GM12864 (cell line): ENCODE data around the gene ST8SIA1.
"Not testable (repeated sequence)": the region's sequence is repeated elsewhere in the genome, so short reads cannot be mapped to it uniquely, and the experiment has no call there.

ENCODE experiments used
- DNase-seq: peaks from one replicate; pipeline ENCODE4 v3.0.0-alpha.2; 2011; ENCODE audit warnings: low read depth
- H3K4me3 ChIP-seq: 2 replicates; pipeline ENCODE4 v1.5.1; 2011; ENCODE audit warnings: mild to moderate bottlenecking, low read depth, low read length, control low read depth
- TF ChIP-seq, protein P1 (sequence below): IDR thresholded peaks from 2 replicates; pipeline ENCODE4 v1.5.1; 2011; ENCODE audit warnings: low read depth, mild to moderate bottlenecking, moderate library complexity, low read length, control low read depth, inconsistent platforms; ENCODE audit errors: missing control alignments

Gene ST8SIA1

GRCh38 chr12:22334410-22335100 is at the start of gene ST8SIA1:
Gene ST8SIA1 (minus strand): TSS chr12:22334707. CDS start chr12:22334232, 475 bp downstream.
- H3K4me3 ChIP-seq = peak within 1 kb of the TSS; percentile 48
- TF ChIP-seq, protein P1, sequence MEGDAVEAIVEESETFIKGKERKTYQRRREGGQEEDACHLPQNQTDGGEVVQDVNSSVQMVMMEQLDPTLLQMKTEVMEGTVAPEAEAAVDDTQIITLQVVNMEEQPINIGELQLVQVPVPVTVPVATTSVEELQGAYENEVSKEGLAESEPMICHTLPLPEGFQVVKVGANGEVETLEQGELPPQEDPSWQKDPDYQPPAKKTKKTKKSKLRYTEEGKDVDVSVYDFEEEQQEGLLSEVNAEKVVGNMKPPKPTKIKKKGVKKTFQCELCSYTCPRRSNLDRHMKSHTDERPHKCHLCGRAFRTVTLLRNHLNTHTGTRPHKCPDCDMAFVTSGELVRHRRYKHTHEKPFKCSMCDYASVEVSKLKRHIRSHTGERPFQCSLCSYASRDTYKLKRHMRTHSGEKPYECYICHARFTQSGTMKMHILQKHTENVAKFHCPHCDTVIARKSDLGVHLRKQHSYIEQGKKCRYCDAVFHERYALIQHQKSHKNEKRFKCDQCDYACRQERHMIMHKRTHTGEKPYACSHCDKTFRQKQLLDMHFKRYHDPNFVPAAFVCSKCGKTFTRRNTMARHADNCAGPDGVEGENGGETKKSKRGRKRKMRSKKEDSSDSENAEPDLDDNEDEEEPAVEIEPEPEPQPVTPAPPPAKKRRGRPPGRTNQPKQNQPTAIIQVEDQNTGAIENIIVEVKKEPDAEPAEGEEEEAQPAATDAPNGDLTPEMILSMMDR = no peak
- no peak for DNase-seq

DNA sequence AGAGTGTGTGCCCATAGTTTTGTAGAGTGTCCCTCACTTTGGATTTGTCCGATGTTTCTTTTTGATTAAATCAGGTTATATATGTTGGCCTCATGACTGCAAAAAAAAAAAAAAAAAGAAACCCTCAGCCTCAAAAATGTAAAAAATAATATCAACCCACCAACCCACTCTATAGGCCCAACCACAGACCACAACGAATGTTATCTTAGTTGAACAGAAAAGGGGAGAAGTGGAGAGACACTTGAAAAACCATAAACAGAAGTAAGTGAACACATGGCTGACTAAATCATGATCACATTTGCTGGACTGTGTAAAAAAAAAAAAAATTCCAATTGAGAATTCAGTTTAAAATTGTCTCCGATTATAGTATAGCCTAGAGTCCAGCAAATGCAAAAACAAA is 45.5 kb upstream of the ST8SIA1 start:
- TF ChIP-seq, protein P1 = no peak
- no peak for DNase-seq
- no peak overlapping the region for H3K4me3 ChIP-seq

DNA sequence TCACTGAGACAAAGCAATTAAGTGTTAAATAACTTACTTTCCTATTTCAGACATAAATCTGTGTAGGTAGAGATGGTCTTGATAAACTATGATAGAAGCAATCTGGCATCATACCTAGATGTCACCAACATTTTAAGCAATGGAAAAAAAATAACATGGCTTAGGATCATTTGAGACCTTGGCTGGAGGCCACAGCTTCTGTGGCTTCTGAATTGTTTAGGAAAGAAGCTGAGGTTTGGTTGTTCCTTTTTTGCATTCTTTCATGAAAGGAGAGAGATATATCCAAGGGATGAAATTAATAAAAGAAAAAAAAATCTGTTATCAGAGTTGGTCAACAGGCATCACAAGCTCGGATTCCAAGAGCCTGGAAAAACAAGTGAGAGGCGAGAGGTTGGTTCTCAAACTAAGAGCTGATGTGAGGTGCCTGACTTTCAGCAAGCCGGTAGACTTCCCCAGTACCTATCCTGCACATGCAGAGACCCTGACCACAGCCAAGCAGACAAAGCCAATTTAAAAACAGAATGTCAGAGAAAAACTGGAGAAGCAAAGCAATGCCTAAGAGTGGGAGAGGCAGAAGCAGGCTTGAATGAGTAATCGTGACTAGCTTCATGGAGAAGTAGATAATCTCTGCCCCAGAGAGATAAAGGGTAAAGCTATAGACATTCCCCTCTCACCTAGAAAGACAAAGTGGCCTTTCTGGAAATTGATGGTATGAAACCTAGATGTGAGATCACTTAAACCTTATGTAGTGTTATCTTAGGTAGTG is 43.4 kb upstream of the ST8SIA1 start:
- no peak overlapping the region for H3K4me3 ChIP-seq
- TF ChIP-seq, protein P1 = no peak
- no peak for DNase-seq

DNA sequence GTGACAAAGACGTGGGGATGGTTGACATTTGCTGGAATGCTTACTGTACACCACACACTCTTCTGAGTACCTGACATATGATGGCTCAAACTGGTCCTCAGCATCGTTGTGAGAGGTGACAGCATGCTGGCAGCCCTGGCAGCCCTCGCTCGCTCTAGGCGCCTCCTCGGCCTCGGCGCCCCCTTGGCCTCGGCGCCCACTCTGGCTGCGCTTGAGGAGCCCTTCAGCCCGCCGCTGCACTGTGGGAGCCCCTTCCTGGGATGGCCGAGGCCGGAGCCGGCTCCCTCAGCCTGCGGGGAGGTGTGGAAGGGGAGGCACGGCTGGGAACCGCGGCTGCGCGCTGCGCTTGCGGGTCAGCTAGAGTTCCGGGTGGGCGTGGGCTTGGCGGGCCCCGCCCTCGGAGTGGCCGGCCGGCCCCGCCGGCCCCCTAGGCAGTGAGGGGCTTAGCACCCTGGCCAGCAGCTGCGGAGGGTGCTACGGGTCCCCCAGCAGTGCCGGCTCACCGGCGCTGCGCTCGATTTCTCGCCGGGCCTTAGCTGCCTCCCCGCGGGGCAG is 42.2 kb upstream of the ST8SIA1 start:
- not testable (repeated sequence) for H3K4me3 ChIP-seq, DNase-seq

DNA sequence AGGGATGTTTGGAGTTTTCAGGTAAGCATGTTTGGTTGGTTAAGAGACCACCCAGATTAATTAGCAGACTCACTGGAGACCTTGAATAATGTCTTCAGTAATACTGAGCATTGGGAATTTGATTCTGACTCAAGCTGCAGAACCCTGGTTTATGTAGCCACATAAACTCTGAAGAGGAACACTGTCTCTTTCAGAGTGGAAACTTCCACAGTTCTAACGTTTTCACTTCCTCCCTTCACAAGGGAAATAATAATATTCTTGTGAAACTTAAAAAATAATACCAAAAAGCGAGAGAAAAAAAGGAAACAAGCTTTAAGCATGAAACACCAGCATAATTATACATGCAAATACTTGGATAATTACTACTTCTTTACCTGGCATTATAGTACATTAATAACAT is 40.0 kb upstream of the ST8SIA1 start:
- no peak overlapping the region for H3K4me3 ChIP-seq
- no peak for DNase-seq
- TF ChIP-seq, protein P1 = no peak

GRCh38 chr12:22372277-22372837 is 37.9 kb upstream of the ST8SIA1 start:
- TF ChIP-seq, protein P1 = no peak
- H3K4me3 ChIP-seq = no peak overlapping the region
- no peak for DNase-seq

DNA sequence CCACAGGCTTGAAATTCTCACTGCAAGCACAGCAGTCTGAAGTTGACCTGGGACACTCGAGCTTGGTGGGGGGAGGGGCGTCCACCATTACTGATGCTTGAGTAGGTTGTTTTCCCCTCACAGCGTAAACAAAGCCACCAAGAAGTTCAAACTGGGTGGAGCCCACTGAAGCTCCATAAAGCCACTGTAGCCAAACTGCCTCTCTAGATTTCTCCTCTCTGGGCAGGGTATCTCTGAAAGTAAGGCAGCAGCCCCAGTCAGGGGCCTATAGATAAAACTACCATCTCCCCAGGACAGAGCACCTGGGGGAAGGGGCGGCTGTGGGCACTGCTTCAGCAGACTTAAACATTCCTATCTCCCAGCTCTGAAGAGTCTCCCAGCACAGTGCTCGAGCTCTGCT is 31.7 kb upstream of the ST8SIA1 start:
- TF ChIP-seq, protein P1 = no peak

More for the DNA sequence above, 31.7 kb upstream of the ST8SIA1 start:
- H3K4me3 ChIP-seq = no peak overlapping the region
- no peak for DNase-seq
